ENCODE measurements around the gene MTO1.
"Not testable (repeated sequence)": the region's sequence is repeated elsewhere in the genome, so short reads cannot be mapped to it uniquely, and the experiment has no call there.

The MTO1 gene

GRCh38 chr6:73461537-73462350 is at the start of gene MTO1:
Gene MTO1, plus strand, starts transcription at chr6:73461737. Its CDS starts 118 bp downstream, at chr6:73461855.
- DNase-seq (ENCODE audit: low read depth, low spot score): peak; percentile 48
- peak within 1 kb of the TSS; percentile 95 for H3K27ac ChIP-seq

GRCh38 chr6:73413102-73413501 is 48.4 kb upstream of the MTO1 start:
- no peak for DNase-seq (ENCODE audit: low read depth, low spot score)
- no peak overlapping the region for H3K27ac ChIP-seq

- DNase-seq (ENCODE audit: low read depth, low spot score): no peak
- no peak overlapping the region for H3K27ac ChIP-seq
Observed at GRCh38 chr6:73418081-73418741, 43.3 kb upstream of the MTO1 start.

GRCh38 chr6:73421534-73421933 is 40.0 kb upstream of the MTO1 start:
- no peak overlapping the region for H3K27ac ChIP-seq
- no peak for DNase-seq (ENCODE audit: low read depth, low spot score)

GRCh38 chr6:73435236-73435635 is 26.3 kb upstream of the MTO1 start:
- H3K27ac ChIP-seq: no peak overlapping the region

GRCh38 chr6:73443555-73443954 is 18.0 kb upstream of the MTO1 start:
- DNase-seq (ENCODE audit: low read depth, low spot score): no peak
- H3K27ac ChIP-seq: no peak overlapping the region

More at GRCh38 chr6:73435236-73435635, 26.3 kb upstream of the MTO1 start:
- no peak for DNase-seq (ENCODE audit: low read depth, low spot score)

- no peak for DNase-seq (ENCODE audit: low read depth, low spot score)
- H3K27ac ChIP-seq: peak overlapping the region; percentile 40
Observed at GRCh38 chr6:73451223-73452106, 10.1 kb upstream of the MTO1 start.

- no peak for DNase-seq (ENCODE audit: low read depth, low spot score)
- peak within 1 kb of the TSS; percentile 40 for H3K27ac ChIP-seq
Observed at GRCh38 chr6:73452107-73452461, 9.5 kb upstream of the MTO1 start, which contains the start of gene CGAS. Gene CGAS, minus strand, starts transcription at chr6:73452297. Its CDS starts 116 bp downstream, at chr6:73452181.

- DNase-seq (ENCODE audit: low read depth, low spot score): no peak
- peak overlapping the region; percentile 69 for H3K27ac ChIP-seq
Observed at GRCh38 chr6:73455865-73456629, 5.5 kb upstream of the MTO1 start.

GRCh38 chr6:73459474-73459873 is 2.1 kb upstream of the MTO1 start:
- H3K27ac ChIP-seq; DNase-seq (ENCODE audit: low read depth, low spot score): not testable (repeated sequence)

- H3K27ac ChIP-seq: no peak overlapping the region
Observed at GRCh38 chr6:73460056-73460455, 1.5 kb upstream of the MTO1 start.

GRCh38 chr6:73471686-73472290 is 10.3 kb downstream of the MTO1 start:
- H3K27ac ChIP-seq: no peak overlapping the region
- no peak for DNase-seq (ENCODE audit: low read depth, low spot score)

More at GRCh38 chr6:73460056-73460455, 1.5 kb upstream of the MTO1 start:
- DNase-seq (ENCODE audit: low read depth, low spot score): no peak

GRCh38 chr6:73476723-73477122 is 15.2 kb downstream of the MTO1 start:
- DNase-seq (ENCODE audit: low read depth, low spot score): no peak
- no peak overlapping the region for H3K27ac ChIP-seq

- DNase-seq (ENCODE audit: low read depth, low spot score): no peak
- H3K27ac ChIP-seq: no peak overlapping the region
Observed at GRCh38 chr6:73477407-73477806, 15.9 kb downstream of the MTO1 start.

- no peak for DNase-seq (ENCODE audit: low read depth, low spot score)
- H3K27ac ChIP-seq: no peak overlapping the region
Observed at GRCh38 chr6:73481969-73482368, 20.4 kb downstream of the MTO1 start.

- no peak for DNase-seq (ENCODE audit: low read depth, low spot score)
- no peak overlapping the region for H3K27ac ChIP-seq
Observed at GRCh38 chr6:73484438-73484837, 22.9 kb downstream of the MTO1 start.

- no peak overlapping the region for H3K27ac ChIP-seq
- DNase-seq (ENCODE audit: low read depth, low spot score): no peak
Observed at GRCh38 chr6:73487473-73487872, 25.9 kb downstream of the MTO1 start.

- no peak for DNase-seq (ENCODE audit: low read depth, low spot score)
- H3K27ac ChIP-seq: no peak overlapping the region
Observed at GRCh38 chr6:73491377-73491776, 29.8 kb downstream of the MTO1 start.

- H3K27ac ChIP-seq: no peak overlapping the region
- no peak for DNase-seq (ENCODE audit: low read depth, low spot score)
Observed at GRCh38 chr6:73497915-73498314, 36.4 kb downstream of the MTO1 start.
